Caco-2 (cell line): ENCODE results near the gene FARS2. TPM values are rescaled to one million over a fixed set of nuclear protein-coding genes. Genes with fewer than 3 reads are reported as not detected.

Source experiments
- BruUV-seq: library from RNA; stranded (reverse); fragments of 400-500 nt; replicated peaks from 2 replicates; lab custom pipeline; 2021; lab: Mats Ljungman, UMichigan
- CTCF ChIA-PET: fragments of 300-600 bp; sonication (Branson Sonifier 250); formaldehyde crosslinking; loops from one replicate; lab custom pipeline; 2022; ENCODE audit warnings: antibody characterized with exemption; lab: Charles Lee
- POLR2A ChIA-PET: fragments of 300-600 bp; sonication (Branson Sonifier 250); formaldehyde crosslinking; loops from one replicate; lab custom pipeline; 2022; ENCODE audit warnings: antibody characterized with exemption; lab: Charles Lee
- DNase-seq, 2 experiments: peaks; one replicate each; pipeline versions ENCODE4 v3.0.0 to v3.0.0-alpha.2; 2020 to 2022
- H3K27me3 ChIP-seq: replicated peaks from 2 replicates; pipeline ENCODE4 v1.6.0; 2011; ENCODE audit warnings: low read length; ENCODE audit not compliant: control insufficient read depth, insufficient read depth
- H3K36me3 ChIP-seq: 2 replicates; pipeline ENCODE4 v1.5.1; 2011; ENCODE audit warnings: low read length; ENCODE audit not compliant: control insufficient read depth, insufficient read depth
- H3K4me1 ChIP-seq: fragments of 250-450 bp; sonication (Bioruptor Pico); 2 replicates; pipeline ENCODE4 v1.5.1; 2020; ENCODE audit warnings: mild to moderate bottlenecking
- H3K4me3 ChIP-seq: 2 replicates; pipeline ENCODE4 v1.5.1; 2011; ENCODE audit warnings: low read depth, mild to moderate bottlenecking, control low read depth, low read length
- H3K9me3 ChIP-seq: fragments of 250-450 bp; sonication (Bioruptor Pico); 2 replicates; pipeline ENCODE4 v1.5.1; 2020; ENCODE audit warnings: mild to moderate bottlenecking, moderate library complexity
- H3K27ac Mint-ChIP-seq: one replicate; pipeline ENCODE4 v1.8.0; 2022; ENCODE audit warnings: mixed read lengths; ENCODE audit not compliant: unreplicated experiment
- H3K27me3 Mint-ChIP-seq: one replicate; pipeline ENCODE4 v1.8.0; 2022; ENCODE audit warnings: mixed read lengths; ENCODE audit not compliant: insufficient read depth, unreplicated experiment
- H3K36me3 Mint-ChIP-seq: one replicate; pipeline ENCODE4 v1.8.0; 2022; ENCODE audit warnings: mild to moderate bottlenecking, mixed read lengths; ENCODE audit not compliant: insufficient read depth, unreplicated experiment
- H3K4me1 Mint-ChIP-seq: one replicate; pipeline ENCODE4 v1.8.0; 2022; ENCODE audit warnings: low read depth, mixed read lengths; ENCODE audit not compliant: unreplicated experiment
- H3K4me3 Mint-ChIP-seq: one replicate; pipeline ENCODE4 v1.8.0; 2022; ENCODE audit warnings: mild to moderate bottlenecking, moderate library complexity, mixed read lengths; ENCODE audit not compliant: unreplicated experiment
- H3K9me3 Mint-ChIP-seq: one replicate; pipeline ENCODE4 v1.8.0; 2022; ENCODE audit warnings: mixed read lengths; ENCODE audit not compliant: unreplicated experiment
- intact Hi-C: fragments of 100-400 bp; cut with micrococcal nuclease; formaldehyde crosslinking; loops from one replicate; pipeline ENCODE4 v1.10.0; 2022; ENCODE audit not compliant: unreplicated experiment
- total RNA-seq: library from RNA; stranded (reverse); gene quantifications from 2 replicates; pipeline ENCODE4 v1.2.3, GENCODE V29; 2022
- TF ChIP-seq, protein P1 (sequence below), 2 experiments: fragments of 200-600 bp in 1 of 2; IDR thresholded peaks; 1 replicate in 1 of 2; 2 replicates in 1 of 2; pipeline versions ENCODE4 v1.5.1 to v1.8.0; 2011 to 2022; ENCODE audit warnings: antibody characterized with exemption in 1 of 2, control low read depth in 1 of 2, inconsistent platforms in 1 of 2, low read depth in 1 of 2, low read length in 1 of 2, mild to moderate bottlenecking in 1 of 2, moderate library complexity in 1 of 2; ENCODE audit not compliant: insufficient read depth in 1 of 2, severe bottlenecking in 1 of 2, unreplicated experiment in 1 of 2

The FARS2 gene
- total RNA-seq, 1 experiment from 2014 or later = 15.4 TPM

DNA sequence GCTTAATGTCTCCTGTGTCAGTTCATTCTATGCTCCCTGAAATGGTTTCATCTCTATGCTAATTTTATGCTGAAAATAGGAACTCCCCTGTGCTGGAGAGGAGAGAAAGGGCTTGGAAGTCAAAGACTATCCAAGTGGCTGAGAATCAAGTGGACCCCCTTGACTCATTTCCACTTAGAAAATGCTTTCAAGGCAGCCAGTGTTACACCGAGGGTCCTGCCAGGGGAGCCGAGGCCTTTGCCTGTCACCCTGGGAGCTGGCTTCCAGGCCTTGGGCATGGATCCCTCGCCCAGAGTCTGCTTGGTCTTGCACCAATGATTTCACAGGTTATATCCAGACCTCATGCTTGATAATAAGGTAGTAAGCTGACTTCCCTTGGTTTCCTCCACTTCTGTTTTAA lies 402.8 kb downstream of the FARS2 start:
- Mint-ChIP-seq H3K27ac (no peak overlapping the region), H3K27me3 (no peaks in the 10 kb centered on the region), H3K4me3 (no peak overlapping the region), H3K9me3 (no peaks in the 10 kb centered on the region), H3K4me1 (no peaks in the 10 kb centered on the region), H3K36me3 (no peaks in the 10 kb centered on the region)
- H3K4me1 ChIP-seq = no peaks in the 10 kb centered on the region
- intact Hi-C loops = no loop called here
- H3K36me3 ChIP-seq = no peaks in the 10 kb centered on the region
- H3K9me3 ChIP-seq = no peaks in the 10 kb centered on the region
- no peak overlapping the region for H3K4me3 ChIP-seq
- TF ChIP-seq, protein P1, sequence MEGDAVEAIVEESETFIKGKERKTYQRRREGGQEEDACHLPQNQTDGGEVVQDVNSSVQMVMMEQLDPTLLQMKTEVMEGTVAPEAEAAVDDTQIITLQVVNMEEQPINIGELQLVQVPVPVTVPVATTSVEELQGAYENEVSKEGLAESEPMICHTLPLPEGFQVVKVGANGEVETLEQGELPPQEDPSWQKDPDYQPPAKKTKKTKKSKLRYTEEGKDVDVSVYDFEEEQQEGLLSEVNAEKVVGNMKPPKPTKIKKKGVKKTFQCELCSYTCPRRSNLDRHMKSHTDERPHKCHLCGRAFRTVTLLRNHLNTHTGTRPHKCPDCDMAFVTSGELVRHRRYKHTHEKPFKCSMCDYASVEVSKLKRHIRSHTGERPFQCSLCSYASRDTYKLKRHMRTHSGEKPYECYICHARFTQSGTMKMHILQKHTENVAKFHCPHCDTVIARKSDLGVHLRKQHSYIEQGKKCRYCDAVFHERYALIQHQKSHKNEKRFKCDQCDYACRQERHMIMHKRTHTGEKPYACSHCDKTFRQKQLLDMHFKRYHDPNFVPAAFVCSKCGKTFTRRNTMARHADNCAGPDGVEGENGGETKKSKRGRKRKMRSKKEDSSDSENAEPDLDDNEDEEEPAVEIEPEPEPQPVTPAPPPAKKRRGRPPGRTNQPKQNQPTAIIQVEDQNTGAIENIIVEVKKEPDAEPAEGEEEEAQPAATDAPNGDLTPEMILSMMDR (IDR thresholded peaks at IDR 0.05; ENCODE audit: insufficient read depth in 1 of 2, low read depth in 1 of 2, low read length in 1 of 2, severe bottlenecking in 1 of 2, unreplicated experiment in 1 of 2) = no peak
- ChIA-PET CTCF (no interaction called here), POLR2A (no interaction called here)
- BruUV-seq = no TSS peak
- no peak for DNase-seq
- H3K27me3 ChIP-seq = no peaks in the 10 kb centered on the region

DNA sequence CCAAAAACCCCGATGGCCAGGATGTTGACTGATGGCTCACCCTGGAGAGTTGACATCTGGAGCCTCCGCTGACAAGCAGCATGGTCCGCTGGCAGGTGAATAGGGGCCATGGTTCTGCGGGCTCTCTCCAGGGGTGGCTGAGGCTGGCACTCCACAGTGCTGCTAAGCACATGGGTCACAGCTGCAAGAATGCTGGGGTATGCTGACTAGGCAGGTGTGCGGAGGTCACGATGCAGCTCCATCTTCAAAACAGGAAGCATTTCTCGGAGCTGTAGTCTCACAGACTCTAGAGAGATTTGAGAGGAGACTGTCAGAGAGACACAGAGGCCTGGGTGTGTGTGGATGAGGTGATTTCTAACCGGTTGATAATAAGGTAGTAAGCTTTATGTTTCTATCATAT lies 403.9 kb downstream of the FARS2 start:
- no peak for DNase-seq
- Mint-ChIP-seq H3K9me3 (no peaks in the 10 kb centered on the region), H3K27me3 (no peaks in the 10 kb centered on the region), H3K4me3 (no peak overlapping the region), H3K27ac (no peak overlapping the region), H3K4me1 (no peaks in the 10 kb centered on the region), H3K36me3 (no peaks in the 10 kb centered on the region)
- TF ChIP-seq, protein P1 (IDR thresholded peaks at IDR 0.05; ENCODE audit: insufficient read depth in 1 of 2, low read depth in 1 of 2, low read length in 1 of 2, severe bottlenecking in 1 of 2, unreplicated experiment in 1 of 2) = no peak
- Histone ChIP-seq H3K4me1 (no peaks in the 10 kb centered on the region), H3K9me3 (no peaks in the 10 kb centered on the region), H3K4me3 (no peak overlapping the region), H3K36me3 (no peaks in the 10 kb centered on the region), H3K27me3 (no peaks in the 10 kb centered on the region)
- intact Hi-C loops = no loop called here
- POLR2A ChIA-PET = no interaction called here
- no TSS peak for BruUV-seq
- CTCF ChIA-PET = interaction anchor here (0.6 kb wide), 1 partner anchor 28 kb away, joined by 3 read pairs; no protein-coding TSS in a partner anchor

DNA sequence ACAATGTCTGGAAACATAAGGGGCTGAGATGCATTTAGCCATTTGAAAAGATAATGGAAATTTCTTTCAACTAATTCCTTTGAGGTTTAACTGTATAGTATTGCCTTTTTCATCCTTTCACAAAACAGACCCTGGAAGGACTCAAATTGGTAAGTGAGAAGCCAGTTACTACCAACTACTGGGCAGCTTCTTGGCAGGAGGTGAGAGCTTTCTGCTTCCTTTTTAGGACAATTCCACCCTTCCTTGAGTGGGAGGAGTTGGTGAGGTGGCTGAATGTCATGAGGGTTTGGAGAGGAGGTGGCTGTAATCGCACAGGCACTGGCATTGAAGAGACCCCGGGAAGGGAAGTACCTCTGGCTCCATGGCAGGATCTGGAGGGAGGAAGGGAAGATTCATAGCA lies 404.4 kb downstream of the FARS2 start:
- intact Hi-C loops = no loop called here
- H3K9me3 Mint-ChIP-seq = no peaks in the 10 kb centered on the region
- no peaks in the 10 kb centered on the region for H3K27me3 Mint-ChIP-seq
- BruUV-seq = no TSS peak
- Histone ChIP-seq H3K36me3 (no peaks in the 10 kb centered on the region), H3K4me1 (no peaks in the 10 kb centered on the region), H3K27me3 (no peaks in the 10 kb centered on the region), H3K4me3 (no peak overlapping the region), H3K9me3 (no peaks in the 10 kb centered on the region)
- H3K4me3 Mint-ChIP-seq = no peak overlapping the region
- no peak overlapping the region for H3K27ac Mint-ChIP-seq
- ChIA-PET POLR2A (no interaction called here), CTCF (no interaction called here)
- no peaks in the 10 kb centered on the region for H3K4me1 Mint-ChIP-seq
- TF ChIP-seq, protein P1 (IDR thresholded peaks at IDR 0.05; ENCODE audit: insufficient read depth in 1 of 2, low read depth in 1 of 2, low read length in 1 of 2, severe bottlenecking in 1 of 2, unreplicated experiment in 1 of 2) = no peak
- H3K36me3 Mint-ChIP-seq = no peaks in the 10 kb centered on the region
- DNase-seq = no peak
